ENCODE results near the gene TPST1.
"Not testable (repeated sequence)": the region's sequence is repeated elsewhere in the genome, so short reads cannot be mapped to it uniquely, and the experiment has no call there.

GRCh38 chr7:66365031-66365430, 159.9 kb downstream of the TPST1 start:
- not testable (repeated sequence) for TF ChIP-seq CTCF (optimal IDR thresholded peaks at IDR 0.05 in 1 of 3, IDR thresholded peaks at IDR 0.05 in 1 of 3, conservative IDR thresholded peaks at IDR 0.05 in 1 of 3; ENCODE audit: extremely low read depth in 1 of 3, insufficient read depth in 2 of 3, low read length in 3 of 3); EZH2 (IDR thresholded peaks at IDR 0.05; ENCODE audit: low read length)

Data from keratinocyte (primary cell).